ENCODE measurements around the gene AP3D1. TPM values are rescaled to one million over a fixed set of nuclear protein-coding genes. Genes with fewer than 3 reads are reported as not detected.

The AP3D1 gene
- total and polyA plus RNA-seq, 9 donors = 36.7 to 102 (median 70.2) TPM

GRCh38 chr19:2083174-2083854, 68.1 kb downstream of the AP3D1 start:
- Histone ChIP-seq H3K27ac (peak overlapping the region in 1 of 2 donors; percentile 19), H3K36me3 (no peaks in the 10 kb centered on the region), H3K4me1 (ENCODE audit: insufficient read depth) (no peaks in the 10 kb centered on the region), H3K27me3 (no peaks in the 10 kb centered on the region), H3K9me3 (no peaks in the 10 kb centered on the region), H3K4me3 (no peak overlapping the region)
- DNase-seq = no peak
- TF ChIP-seq CTCF (IDR thresholded peaks at IDR 0.05) = no peak
- TF ChIP-seq POLR2A (IDR thresholded peaks at IDR 0.05) = no peak
- TF ChIP-seq EP300 (IDR thresholded peaks at IDR 0.05) = no peak
- 73 to 78% (median 76%) methylated on average over 20 of the region's 20 CpGs for WGBS, 3 donors
- intact Hi-C loops (cut with DNase I) = no loop called here

DNA sequence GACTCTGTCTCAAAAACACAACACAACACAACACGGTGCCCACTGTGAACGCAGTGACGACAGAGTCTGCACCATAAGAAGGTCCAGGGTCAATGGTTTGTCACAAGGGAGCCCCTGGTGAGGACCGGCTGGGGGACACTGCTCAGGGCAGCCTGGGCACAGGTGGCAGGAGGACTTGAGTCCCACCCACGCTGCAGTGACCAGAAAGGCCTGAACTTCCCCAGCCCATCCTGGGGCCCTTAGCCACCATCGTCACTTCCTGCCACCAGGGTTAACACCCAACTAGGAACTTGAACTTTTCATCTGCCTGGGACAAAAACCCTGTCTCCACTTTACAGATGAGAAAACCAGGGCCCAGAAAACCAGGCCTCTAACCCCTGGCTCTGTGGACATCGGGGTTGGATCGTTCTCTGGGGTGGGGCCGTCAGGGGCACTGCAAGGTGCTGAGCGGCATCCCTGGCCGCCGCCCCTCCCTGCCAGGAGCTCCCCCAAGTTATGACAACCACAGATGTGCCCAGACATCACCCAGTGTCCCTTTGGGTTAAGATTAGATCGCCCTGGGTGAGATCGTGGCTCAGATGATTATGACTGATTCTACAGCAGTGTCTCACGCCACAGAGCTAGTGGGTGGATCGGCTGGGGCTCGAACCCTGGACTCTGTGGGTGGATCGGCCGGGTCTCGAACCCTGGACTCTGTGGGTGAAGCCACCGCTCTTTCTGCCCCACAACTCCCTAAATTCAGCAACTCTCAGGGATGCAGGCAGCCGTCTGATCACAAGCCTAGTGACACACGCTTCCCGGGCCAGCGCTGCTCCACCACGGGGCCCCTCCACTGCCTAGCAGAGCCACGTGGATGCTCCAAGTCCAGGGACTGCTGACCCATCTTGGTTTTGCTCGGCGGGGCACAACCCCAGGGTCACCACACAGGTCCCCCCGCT, 69.2 kb downstream of the AP3D1 start:
- TF ChIP-seq EP300 (IDR thresholded peaks at IDR 0.05) = no peak
- TF ChIP-seq CTCF (IDR thresholded peaks at IDR 0.05) = no peak
- TF ChIP-seq POLR2A (IDR thresholded peaks at IDR 0.05) = no peak
- Histone ChIP-seq H3K4me1 (ENCODE audit: insufficient read depth) (no peaks in the 10 kb centered on the region), H3K27ac (no peak overlapping the region), H3K4me3 (no peak overlapping the region), H3K36me3 (no peaks in the 10 kb centered on the region), H3K9me3 (no peaks in the 10 kb centered on the region), H3K27me3 (no peaks in the 10 kb centered on the region)
- intact Hi-C loops (cut with DNase I) = no loop called here
- no peak for DNase-seq
- 84 to 87% (median 87%) methylated on average over 30 of the region's 30 CpGs for WGBS, 3 donors

GRCh38 chr19:2080336-2080988, 70.9 kb downstream of the AP3D1 start:
- TF ChIP-seq EP300 (IDR thresholded peaks at IDR 0.05) = no peak
- no peak for TF ChIP-seq CTCF (IDR thresholded peaks at IDR 0.05)
- no peak for TF ChIP-seq POLR2A (IDR thresholded peaks at IDR 0.05)
- no peak for DNase-seq
- Histone ChIP-seq H3K4me1 (ENCODE audit: insufficient read depth) (no peaks in the 10 kb centered on the region), H3K36me3 (no peaks in the 10 kb centered on the region), H3K9me3 (no peaks in the 10 kb centered on the region), H3K27me3 (no peaks in the 10 kb centered on the region), H3K27ac (no peak overlapping the region), H3K4me3 (no peak overlapping the region)
- intact Hi-C loops (cut with DNase I) = no loop called here
- 82 to 87% (median 83%) methylated on average over 23 of the region's 23 CpGs for WGBS, 3 donors

GRCh38 chr19:2079865-2080301, 71.5 kb downstream of the AP3D1 start:
- Histone ChIP-seq H3K27ac (no peak overlapping the region), H3K4me1 (ENCODE audit: insufficient read depth) (no peaks in the 10 kb centered on the region), H3K9me3 (no peaks in the 10 kb centered on the region), H3K4me3 (no peak overlapping the region), H3K36me3 (no peaks in the 10 kb centered on the region), H3K27me3 (no peaks in the 10 kb centered on the region)
- no peak for DNase-seq
- 88 to 92% (median 90%) methylated on average over 23 of the region's 23 CpGs for WGBS, 3 donors
- intact Hi-C loops (cut with DNase I) = loop anchor here in 1 of 4 donors (10.0 kb wide), 1 partner anchor 145 kb away; no protein-coding TSS in a partner anchor
- TF ChIP-seq EP300 (IDR thresholded peaks at IDR 0.05) = no peak
- TF ChIP-seq POLR2A (IDR thresholded peaks at IDR 0.05) = no peak
- TF ChIP-seq CTCF (IDR thresholded peaks at IDR 0.05) = no peak

All from ovary (tissue), 9 donors.